Spleen (tissue), 7 donors: ENCODE data around the gene HIP1.

ENCODE experiments used
- CTCF ChIP-seq, 11 experiments: fragments of 200-600 bp in 7 of 11; fragments of 450-650 bp in 4 of 11; sonication (generic) in 4 of 11; IDR thresholded peaks in 8 of 11; conservative IDR thresholded peaks in 3 of 11; 1 replicate in 7 of 11; 2 replicates in 4 of 11; pipeline versions ENCODE4 v1.4.0 to v1.8.0; 2016 to 2021; ENCODE audit warnings: antibody characterized with exemption in 11 of 11, inconsistent platforms in 4 of 11, mild to moderate bottlenecking in 1 of 11
- POLR2A ChIP-seq, 3 donors: fragments of 450-650 bp; IDR thresholded peaks; one replicate each; pipeline ENCODE4 v1.5.1; 2017; ENCODE audit warnings: antibody characterized with exemption in 3 of 3, mild to moderate bottlenecking in 1 of 3
- POLR2AphosphoS5 ChIP-seq, 3 donors: sonication (generic); formaldehyde crosslinking; IDR thresholded peaks; one replicate each; pipeline ENCODE4 v1.5.1; 2017; ENCODE audit warnings: antibody characterized with exemption in 3 of 3
- donor health status: DM: no; HTN: no; CAD: no; lungs with moderate emphysema.
- donor health status: DM: no; HTN: no; CAD: no.
- donor health status: DM: no; HTN: no; CAD: no.

- TF ChIP-seq CTCF (IDR thresholded peaks at IDR 0.05 in 8 of 11, conservative IDR thresholded peaks at IDR 0.05 in 3 of 11) (no peak), POLR2A (IDR thresholded peaks at IDR 0.05) (no peak), POLR2AphosphoS5 (IDR thresholded peaks at IDR 0.05) (no peak)
These were observed 22.9 kb downstream of the HIP1 start for GRCh38 chr7:75715864-75716263.
